HT-29 (cell line): Measurements from ENCODE around the gene LGALS3. TPM values are rescaled to one million over a fixed set of nuclear protein-coding genes. Genes with fewer than 3 reads are reported as not detected.

Source experiments
- DNase-seq: peaks from one replicate; pipeline ENCODE4 v3.0.0-alpha.2; 2015; ENCODE audit warnings: low spot score
- total RNA-seq: library from RNA; depleted of rRNA; stranded (reverse); fragments of >200 nt; shearing (Covaris generic); gene quantifications from 2 replicates; pipeline ENCODE4 v1.2.3, GENCODE V29; 2014

The LGALS3 gene
- total RNA-seq, 1 experiment from 2014 or later: 165 TPM

DNA sequence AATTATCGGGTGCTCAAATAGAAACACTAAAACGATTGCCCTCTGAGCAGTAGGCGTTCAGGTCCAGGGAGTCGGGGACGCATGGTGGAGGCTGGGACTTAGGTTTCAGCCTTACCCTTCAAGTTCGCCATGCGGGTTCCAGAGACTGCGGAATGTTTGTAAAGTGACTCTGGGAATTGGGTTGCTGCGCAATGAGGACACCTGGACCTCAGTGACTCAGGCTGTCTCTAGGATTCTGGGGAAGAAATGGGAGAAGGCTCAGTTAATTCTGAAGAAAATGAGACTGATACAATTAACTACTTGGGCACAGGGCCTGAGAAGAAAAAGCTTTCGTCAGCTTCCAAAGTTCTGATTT lies 1.1 kb downstream of the LGALS3 start:
- DNase-seq: peak; percentile 56

DNA sequence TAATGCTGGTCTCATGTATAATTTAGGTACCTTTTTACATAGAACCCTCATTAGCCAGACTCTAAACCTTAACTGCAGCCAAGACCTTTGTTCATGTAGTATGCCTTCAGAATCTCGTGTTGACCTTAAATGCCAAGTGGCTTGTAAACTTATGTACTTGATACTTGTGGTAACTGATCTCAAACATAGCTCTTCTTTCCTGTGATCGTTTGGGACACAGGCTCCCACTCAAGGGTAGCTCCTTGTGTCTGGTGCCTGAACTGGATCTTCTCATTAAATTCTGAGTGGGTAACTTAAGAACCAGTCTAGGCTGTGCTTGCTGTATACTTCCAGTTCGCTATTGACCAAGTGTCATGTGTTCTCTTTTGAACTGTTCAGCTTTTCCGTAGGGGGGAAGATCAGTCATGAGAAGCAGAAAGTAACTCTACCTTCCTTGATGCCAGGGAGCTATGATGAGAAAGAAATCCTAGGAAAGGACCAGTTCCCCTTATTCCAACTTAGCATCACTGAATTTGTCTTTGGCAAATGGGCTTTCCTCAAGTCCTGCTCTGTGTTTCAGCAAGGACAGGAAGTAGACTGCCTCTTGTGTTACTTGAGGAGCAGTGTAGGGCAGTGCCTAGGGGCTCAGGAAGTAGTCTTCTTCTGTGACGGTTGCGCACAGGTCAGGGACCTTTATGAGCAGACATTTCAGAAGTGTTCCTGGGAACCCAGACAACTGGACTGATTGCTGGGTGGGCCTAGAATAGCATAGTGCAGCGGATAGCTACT lies 2.5 kb downstream of the LGALS3 start:
- DNase-seq: peak; percentile 38

DNA sequence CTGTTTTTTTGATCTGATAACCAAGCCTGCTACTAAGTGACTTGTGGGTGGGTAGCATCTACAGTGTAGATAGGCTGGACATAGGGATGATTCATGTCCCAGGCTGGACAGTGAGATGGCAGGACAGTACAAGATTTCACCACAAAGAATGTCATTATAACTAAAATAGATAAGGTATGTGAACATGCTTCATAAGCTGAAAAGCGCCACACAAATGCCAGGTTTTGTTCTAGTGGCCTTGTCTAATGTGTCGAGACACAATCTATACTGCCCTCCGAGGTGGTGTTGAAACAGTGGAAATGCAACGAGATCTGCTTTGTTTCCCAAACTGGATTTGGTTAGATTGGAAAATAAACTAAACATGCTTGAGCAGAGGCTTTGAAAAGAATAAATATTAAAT lies 4.4 kb downstream of the LGALS3 start:
- peak; percentile 61 for DNase-seq

DNA sequence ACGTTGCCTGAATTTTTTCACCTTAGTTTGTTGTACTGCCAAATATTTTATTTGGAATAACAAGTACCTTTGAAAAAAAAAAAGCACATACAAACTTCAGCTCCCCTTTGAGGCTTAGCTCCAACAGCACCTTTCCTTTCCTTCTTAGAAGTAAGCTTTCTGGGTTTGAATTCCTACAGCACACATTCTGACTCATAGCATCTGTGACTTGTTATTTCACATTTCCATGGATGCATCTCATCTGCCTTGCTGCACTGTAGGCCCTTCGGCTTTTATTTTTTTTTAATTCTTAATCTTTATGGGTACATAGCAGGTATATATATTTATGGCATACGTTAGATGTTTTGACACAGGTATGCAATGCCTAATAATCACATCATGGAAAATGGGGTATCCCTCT lies 7.2 kb downstream of the LGALS3 start:
- DNase-seq: no peak

DNA sequence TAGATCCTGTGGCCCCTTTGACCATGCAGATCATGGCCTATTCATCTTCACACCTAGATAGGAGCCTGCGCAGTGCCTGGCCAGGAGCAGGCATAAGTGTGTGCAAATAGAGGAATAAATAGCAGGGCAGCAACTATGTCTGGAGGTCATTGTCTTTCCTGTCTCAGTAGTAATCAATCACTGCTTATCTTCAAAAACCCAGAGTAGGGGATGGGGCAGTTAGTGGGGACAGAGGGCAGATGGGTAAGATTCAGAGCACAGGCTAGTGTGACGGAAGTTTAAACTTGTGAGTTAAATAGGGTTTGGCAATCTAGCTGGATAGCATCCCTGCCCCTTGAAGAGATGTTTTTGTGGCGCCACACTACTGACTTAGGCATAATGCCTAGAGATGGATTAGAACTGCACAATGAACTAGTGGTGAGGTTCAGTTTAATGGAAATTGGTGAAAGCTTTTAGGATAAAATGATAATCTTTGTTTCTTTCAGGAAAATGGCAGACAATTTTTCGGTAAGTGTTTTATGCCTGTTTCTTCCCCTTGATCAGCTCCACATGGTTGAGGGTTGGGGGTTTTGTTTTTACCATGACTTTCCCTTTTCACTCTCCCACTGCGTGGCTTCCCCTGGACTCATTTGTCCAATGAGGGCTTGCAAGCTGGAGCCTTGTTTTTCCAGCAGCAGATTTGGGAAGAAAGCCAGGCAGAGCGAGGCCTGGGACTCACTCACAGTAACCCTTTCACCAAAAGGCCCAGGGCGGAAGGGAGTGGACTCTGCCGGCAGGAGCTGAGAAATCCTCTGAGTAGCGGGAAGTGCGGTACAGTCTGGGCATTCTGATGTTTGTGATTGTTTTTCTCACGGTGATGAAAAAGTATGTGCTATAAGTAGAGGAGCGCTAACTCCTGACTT lies 8.1 kb downstream of the LGALS3 start:
- DNase-seq: no peak

DNA sequence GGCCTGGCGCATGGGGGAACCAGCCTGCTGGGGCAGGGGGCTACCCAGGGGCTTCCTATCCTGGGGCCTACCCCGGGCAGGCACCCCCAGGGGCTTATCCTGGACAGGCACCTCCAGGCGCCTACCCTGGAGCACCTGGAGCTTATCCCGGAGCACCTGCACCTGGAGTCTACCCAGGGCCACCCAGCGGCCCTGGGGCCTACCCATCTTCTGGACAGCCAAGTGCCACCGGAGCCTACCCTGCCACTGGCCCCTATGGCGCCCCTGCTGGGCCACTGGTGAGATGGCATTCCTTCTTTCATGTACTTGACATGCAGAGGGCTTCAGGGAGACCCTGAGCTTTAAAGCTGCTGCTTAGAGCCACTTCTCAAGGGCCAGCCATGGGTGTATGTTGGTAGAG lies 9.0 kb downstream of the LGALS3 start:
- DNase-seq: no peak

DNA sequence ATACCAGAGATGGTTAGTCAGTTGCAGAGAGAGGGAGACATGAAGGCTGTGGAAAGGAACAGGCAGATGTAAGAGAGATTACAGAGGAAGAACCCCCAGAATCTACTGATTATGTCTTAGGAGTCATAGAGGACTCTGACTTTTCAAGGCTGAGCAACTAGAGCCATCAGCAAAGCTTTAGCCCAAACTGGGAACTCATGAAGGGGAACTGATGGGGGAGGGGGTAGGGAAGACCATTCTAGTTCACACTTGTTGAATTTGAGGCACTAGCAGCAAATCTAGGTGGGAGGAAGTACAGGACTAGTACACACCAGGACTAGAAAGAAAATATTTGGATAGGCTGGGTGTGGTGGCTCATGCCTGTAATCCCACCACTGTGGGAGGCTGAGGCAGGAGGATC lies 10.1 kb downstream of the LGALS3 start:
- DNase-seq: no peak

DNA sequence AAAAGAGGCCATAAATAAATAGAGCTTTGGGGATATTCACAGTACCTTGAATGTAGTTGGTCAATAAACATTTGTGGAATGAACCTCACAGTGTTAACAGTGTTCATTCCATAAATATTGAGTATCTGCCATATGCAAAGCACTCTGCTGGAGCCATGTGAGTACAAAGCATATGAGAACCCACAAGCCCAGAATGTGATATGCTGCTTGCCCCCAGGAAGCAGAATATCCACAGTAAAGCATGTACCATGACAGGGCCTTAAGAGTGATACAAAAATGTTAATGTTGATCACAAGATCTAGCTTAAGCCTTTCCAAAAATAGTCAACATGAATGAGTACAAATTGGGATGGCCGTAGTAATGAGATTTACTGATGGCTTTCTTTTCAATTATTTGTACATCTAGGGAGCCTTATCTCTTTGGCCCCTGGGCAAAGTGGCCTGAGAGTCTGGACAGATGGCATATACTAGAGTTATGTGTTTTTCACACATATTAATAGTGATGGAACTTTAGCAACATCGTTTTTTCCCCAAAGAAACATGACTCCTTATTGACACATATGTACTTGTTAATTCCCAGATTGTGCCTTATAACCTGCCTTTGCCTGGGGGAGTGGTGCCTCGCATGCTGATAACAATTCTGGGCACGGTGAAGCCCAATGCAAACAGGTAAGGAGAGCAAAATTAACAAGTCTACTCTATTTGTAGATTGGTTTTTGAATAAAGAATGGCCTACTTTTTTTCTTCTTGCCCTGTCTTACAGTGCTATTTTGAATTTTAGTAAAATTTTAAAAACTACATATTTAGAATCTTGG lies 10.9 kb downstream of the LGALS3 start:
- DNase-seq: no peak

DNA sequence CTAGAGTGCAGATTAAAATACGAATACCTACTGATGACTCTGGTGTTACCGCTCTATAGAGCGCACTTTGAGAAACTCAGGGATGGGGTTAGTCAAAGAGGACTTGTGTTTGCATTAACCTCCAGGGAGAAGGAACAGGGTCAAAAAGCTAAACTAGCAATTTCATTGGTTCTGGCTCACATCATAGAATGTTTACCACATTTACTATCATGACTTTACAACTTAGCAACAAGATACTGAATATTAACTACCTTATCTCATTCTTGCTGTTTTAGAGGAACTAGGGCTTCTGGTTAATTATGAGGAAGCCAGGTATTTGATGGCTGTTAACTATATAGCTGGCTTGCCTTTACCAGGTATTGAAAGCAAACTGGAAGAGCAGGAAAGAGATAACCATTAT lies 12.8 kb downstream of the LGALS3 start:
- DNase-seq: no peak

DNA sequence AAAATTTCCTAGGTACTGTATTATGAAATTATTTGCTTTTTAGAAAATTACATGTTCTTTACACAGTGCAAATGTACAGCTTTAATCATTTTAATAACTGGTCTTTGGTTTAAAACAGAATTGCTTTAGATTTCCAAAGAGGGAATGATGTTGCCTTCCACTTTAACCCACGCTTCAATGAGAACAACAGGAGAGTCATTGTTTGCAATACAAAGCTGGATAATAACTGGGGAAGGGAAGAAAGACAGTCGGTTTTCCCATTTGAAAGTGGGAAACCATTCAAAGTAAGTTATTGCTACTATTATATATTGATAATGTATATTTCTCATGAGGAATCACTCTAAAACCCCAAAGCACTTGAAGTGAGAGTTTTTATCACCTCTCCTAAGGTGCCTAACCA lies 13.4 kb downstream of the LGALS3 start:
- no peak for DNase-seq

DNA sequence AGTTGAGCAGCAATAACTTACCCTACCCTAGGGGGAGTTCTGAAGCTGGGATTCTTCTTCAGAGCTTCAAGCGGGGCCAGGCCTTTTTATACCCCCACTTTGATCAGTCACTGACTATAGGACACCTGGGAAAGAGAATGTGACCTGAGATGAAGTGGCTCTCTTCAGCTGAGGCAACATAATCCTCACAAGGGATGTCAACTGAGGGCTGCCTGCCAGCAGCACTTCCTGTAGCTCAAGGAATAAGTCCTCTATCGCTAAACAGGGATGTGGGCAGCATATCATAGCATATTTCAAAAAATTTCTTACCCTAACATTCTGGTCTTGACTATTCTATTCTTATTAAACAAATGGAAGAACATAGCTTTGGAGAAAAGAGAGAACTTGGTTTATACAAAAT lies 17.4 kb downstream of the LGALS3 start:
- DNase-seq: no peak

DNA sequence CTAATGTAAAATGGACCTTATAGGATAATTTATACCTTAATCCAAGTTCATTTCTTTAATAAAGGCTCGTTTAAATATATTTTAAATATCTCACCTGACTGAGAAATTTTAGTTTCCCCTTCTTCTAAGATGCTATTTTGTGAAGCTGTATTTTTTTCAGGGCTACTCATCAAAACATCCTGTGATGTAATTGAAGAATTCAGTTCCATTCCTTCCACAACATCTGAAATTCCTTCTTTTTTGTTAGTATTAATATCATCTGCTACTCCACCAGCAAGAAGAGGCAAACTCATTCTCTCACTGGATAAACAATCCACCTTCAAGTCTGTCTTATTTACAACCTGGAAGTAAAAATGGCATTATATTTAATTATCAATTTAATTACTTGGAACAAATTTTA lies 22.5 kb downstream of the LGALS3 start:
- DNase-seq: no peak

DNA sequence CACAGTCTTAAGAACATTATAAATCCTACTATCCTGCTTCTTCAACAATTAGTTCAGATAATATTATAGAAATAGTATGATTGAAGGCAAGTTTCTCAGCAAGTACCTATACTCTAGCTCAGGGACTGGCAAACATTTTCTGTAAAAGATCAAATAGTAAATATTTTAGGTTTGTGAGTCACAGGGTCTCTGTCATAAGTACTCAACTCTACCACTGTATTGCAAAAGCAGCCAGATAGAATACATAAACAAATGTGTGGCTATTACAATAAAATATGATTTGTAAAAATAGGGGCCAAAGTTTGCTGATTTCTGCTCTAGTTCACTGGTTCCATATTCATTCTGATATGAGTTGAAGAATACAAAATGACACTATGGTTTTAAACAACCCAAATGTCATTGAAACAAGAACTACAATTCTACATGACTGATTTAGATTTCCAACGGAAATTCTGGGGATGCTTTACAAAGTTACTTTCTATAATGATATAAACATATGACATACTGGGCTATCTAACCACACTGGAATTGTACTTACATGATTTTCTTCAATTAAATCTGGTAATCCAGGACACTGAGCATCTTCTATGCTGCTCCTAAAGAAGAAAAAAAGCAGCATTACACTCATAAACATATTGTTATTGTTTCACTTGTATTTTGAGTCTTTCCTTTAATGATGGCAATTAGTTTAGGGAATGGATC lies 23.2 kb downstream of the LGALS3 start:
- DNase-seq: no peak

DNA sequence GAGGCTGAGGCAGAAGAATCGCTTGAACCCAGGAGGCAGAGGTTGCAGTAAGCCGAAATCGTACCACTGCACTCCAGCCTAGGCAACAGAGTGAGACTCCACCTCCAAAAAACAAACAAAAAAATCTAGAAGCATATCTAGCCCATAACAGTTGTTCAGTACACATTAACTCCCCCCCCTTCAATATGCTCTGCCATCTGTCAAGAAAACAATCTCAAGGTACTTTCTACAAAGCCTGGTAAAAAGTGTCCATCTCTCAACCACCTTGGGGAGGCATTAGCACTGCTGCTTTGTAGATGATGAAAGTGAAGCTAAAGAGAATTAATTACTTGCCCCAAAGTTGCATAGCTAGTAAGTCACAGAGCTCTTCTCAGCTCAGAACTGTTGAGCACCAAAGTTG lies 24.9 kb downstream of the LGALS3 start:
- DNase-seq: no peak

DNA sequence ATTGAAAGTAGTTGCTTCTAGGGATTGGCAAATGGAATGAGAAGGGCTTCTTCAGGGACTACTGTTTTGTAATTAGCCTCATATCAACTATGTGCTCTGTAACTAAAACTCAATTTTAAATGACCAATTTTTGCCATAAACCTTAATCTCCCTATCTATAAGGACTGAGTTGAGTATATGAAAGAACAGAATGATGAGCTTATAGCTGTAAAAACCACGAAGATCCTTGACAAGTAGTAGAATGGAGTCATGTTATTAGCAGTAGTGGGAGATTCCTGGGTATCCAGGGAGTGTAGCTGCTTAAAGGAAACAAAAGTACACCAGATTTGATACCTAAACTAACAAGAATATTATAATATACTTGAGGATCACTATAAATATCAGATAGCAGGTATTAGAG lies 28.0 kb downstream of the LGALS3 start:
- no peak for DNase-seq

DNA sequence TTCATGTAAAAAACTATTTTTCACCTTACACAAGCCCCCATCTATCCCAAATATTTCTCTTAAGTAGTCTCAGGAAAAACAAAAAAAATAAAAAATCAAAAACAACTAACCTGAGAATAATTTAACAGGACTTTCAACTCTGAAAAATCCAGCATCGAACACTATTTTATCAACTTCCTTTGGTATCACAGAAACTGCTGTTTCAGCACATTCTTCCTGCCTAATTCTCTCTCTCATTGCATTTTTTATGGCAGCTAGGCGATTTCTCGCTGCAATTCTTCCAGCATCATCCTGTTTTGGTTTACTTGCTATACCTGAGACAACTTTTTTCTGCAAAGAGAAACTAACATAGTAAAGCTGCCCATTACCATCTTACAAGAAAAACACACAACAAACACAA lies 29.4 kb downstream of the LGALS3 start:
- DNase-seq: no peak

DNA sequence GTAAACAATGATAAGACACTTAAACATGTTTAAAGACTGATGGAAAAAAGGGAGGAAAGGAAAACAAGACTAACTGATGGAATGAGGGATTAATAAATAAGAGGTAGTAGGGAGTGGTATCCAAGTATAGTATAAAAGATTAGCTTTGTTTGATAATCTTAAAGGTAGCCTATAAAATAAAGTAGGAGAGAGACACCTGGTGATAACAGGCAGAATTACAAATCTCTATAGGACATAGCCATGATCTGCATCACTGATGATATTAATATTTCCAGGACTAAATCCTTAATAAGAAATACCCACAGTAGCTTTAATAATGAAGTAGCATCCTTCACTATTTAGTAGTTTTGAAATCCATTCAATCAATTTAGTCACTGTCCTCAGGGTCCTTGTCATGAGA lies 31.9 kb downstream of the LGALS3 start:
- peak; percentile 49 for DNase-seq

DNA sequence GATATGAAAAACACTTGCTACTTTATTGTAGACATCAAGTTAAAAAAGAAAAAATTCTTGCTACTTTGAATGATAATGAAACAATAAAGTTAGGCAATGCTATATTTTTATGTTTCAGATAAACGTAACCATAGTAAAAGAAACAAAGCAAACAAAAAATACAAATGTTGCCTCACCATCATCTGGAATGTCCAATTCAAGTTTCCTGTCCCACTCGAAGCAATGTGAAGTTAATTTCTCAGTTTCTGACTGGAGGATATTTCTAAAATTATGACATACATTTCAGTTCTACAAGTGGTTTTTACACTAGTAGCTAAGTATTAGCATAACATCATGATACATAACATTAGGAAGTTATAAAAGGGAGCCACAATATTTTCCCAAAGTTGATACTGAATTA lies 41.5 kb downstream of the LGALS3 start:
- no peak for DNase-seq

DNA sequence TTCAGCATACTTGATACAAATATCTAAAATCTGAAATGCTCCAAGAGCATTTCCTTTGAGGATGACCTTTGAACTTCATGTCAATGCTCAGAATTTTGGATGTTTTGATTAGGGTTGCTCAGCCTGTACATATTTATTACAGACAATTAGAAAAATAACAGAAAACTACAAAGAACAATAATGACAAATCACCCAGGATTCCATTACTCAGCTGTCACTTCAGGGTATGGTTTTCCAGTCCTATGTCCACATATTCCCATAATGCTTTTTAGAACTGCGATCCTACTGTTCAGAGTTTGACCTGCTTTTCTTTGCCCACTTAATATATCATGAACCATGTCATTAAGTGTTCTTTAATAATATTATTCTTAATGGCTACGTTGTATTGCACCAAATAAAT lies 51.0 kb downstream of the LGALS3 start:
- DNase-seq: no peak

DNA sequence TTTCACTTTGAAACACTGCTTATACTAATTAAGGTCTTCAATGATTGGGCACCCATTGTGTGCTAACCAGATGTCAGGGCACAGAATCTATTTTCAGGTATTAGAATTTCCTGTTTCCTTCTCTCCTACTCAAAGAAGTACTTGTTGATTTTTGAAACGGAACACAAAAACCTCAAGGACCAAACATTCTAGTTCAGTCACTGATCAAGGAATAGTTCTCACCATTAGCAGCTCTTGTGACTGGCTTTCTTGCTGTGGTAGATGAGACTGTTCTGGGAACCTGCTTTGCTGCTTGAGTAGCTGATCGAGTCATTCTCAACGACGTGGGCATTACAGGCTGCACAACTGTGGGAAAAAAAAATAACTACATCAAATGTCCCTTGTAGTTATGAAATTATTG lies 51.4 kb downstream of the LGALS3 start:
- no peak for DNase-seq

DNA sequence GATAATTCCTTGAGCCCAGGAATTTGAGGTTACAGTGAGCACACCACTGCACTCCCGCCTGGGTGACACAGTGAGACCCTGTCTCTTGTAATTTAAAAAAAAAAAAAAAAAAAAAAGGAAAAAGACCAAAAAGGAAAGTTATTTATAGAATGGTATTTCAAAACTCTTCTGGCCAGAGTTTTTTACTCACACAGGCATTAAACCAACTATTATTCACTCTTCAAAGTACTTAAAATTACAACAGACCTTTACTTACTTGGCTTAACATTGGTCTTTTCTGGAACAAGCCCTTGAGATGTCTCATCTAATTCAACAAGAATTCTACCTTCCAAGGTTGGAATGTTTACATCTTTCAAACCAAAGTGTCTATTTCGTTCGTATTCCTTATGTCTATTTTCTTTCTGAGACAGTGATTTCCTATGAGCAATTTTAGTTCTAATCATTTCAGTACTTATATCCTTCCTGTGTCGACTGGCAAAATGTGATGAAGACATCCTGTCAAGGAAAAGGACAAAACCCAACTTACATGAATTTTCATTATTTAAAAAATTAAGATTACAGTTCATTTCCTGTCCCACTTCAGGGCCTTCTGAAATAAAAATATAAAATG lies 59.7 kb downstream of the LGALS3 start:
- no peak for DNase-seq
